ENCODE results near the gene CLRN3.

The CLRN3 gene

DNA sequence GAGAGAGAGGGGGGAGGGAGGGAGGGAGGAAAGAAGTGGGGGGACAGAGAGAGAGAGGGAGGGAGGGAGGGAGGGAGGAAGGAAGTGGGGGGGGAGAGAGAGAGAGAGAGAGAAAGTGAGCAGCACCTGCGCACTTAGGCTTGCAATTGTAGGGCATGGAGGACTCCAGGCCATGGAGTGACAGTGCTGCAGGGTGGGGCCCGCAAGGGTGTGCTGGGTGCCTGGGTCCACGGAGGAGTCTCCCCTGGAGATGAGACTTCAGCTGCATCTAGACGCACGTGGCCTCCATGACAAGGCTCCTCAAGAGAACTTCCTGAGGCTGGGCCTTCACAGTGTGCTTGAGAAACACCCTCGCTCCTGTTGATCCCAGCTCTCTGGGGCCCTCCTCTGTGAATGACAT is 44.5 kb downstream of the CLRN3 start:
- DNase-seq (ENCODE audit: low spot score): no peak

DNA sequence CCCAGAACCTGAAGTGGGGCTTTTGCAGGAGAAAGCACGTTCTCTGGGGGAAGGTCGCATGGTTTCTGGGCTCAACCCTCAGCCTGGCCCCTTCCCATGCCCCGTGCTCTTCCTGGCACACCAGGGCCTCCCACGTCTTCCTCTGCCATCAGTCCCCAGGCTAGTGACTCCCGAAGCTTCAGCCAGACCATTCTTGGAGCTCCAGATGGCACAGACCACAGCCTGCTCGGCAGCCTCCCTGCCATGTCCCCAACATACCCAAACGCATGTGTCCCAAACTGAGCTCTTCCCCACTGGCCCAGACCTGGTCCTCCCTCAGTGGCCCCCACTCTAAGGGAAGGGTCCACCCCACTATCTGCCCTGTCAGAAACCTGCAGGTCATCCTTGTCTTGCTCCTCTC is 47.0 kb downstream of the CLRN3 start:
- no peak for DNase-seq (ENCODE audit: low spot score)

DNA sequence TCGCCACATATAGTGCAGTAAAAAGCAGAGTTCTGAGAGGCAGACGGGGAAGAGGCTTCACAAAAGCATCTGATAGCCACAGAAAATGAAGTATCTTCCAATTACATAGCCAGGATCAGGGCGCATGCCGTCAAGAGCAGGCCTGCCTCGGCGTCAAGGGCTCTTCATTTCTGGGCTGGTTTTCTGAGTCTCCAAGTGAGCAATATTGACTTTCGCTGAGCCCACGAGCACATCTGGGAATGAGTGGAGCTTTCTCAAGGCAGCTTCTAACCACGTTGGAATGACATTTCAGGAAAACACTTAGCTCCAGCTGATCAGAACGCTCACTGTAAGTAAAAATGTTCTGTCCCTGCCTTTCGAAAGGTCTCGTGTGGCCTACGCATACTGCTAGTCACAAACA is 51.9 kb downstream of the CLRN3 start:
- no peak for DNase-seq (ENCODE audit: low spot score)

DNA sequence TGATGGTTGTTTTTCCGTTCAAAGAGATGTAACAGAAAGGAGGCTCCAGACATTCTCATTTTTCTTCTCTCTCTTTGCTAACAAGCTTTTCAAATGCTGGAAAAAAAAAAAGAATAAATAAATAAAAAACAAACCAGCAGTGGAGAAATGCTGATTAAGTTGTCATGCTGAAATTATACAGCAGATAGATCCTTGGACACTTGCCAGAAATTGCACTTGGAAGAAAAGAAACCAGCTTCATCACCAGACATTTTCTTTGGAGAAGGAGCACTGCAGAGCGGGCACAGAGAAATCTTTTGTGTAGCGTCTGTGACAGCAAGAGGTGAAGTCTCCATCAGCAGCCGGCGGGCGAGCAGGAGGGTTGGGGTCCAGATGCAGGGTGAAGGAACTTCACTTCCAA is 55.8 kb downstream of the CLRN3 start:
- DNase-seq (ENCODE audit: low spot score): no peak

DNA sequence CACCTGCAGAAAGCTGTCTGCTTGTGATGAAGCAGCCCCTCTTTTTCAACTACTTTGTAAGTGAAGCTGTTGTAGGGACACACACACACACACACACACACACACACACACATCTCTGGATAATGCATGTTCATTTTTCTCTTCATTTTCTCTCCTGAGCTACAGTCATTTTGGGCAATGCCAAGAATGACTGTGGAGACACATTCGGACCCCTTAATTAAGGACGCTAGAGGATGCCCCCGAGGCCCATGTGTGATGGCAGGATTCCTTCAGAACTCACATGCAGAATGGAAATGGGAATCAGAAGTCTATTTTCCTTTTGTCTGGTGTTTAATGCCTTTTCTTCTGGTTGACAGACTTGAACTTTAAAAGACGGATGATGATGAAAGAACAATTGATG is 56.6 kb downstream of the CLRN3 start:
- no peak for DNase-seq (ENCODE audit: low spot score)

DNA sequence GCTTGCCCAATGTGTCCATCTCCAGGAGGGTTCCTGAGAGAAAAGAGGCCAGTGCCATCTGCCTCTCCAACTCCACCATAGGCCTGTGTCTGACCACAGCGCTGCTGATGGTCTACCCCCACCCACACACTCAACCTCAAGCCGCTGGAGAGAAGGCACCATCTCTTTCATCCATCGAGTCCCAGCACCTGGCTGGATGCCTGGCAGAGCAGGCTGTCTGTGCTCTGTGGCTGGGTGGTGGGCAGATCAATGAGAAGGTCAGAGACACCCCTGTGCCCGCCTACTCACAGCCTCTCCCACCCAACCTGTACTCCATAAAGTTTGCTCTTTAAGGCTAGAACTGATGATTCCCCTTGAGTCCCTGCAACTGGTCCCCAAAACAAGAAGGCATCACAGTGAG is 58.0 kb downstream of the CLRN3 start:
- no peak for DNase-seq (ENCODE audit: low spot score)

DNA sequence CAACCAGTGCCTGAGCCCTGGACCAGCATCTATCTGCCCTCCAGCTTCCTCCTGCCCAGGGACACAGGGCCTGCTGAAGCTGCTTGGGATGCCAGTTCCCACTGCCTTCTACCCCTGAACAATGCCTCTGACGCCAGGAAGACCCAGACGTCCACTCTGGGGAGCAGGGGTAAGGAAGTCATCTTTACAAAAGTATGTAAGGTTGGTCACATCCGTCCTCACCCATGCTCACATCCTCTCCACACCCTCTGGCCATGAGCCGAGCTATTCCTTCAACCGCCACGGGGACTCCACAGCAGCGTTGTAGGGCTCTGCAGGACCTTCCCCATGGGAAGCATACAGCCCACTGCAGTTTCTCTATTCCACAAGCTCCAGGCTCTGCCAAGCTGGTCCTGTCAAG is 58.5 kb downstream of the CLRN3 start:
- DNase-seq (ENCODE audit: low spot score): no peak

DNA sequence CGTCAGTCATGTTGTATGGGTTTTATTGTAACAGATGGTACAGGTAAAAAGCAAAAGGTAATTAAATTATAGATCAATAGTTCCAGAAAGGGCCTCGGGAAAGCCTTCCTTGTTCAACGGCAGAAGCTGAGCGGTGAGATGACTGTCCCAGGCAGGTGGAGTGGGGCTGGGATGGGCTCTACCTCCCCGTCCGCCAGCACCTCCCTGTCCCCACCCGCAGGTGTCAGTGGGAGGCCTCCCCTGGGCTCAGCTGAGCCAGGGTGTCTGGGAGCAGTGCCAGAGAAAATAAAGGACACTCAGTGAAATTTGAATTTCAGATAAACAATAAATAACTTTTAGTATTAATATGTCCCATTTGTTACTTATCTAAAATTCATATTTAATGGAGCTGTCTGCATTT is 58.9 kb downstream of the CLRN3 start:
- no peak for DNase-seq (ENCODE audit: low spot score)

DNA sequence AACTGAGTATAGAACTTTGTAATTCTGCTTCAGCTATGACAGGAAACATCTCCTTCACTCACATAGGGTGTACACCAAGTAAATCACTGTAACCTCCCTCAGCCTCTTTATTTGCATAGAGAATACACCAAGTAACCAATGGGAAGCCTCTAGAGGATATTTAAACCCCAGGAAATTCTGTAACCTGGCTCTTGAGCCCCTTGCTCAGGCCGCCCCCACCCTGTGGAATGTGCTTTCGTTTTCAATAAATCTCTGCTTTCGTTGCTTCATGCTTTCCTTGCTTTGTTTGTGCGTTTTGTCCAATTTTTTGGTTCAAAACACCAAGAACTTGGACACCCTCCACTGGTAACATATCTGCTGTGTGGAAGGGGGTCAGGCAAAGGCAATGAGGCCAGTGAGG is 60.2 kb downstream of the CLRN3 start:
- no peak for DNase-seq (ENCODE audit: low spot score)

DNA sequence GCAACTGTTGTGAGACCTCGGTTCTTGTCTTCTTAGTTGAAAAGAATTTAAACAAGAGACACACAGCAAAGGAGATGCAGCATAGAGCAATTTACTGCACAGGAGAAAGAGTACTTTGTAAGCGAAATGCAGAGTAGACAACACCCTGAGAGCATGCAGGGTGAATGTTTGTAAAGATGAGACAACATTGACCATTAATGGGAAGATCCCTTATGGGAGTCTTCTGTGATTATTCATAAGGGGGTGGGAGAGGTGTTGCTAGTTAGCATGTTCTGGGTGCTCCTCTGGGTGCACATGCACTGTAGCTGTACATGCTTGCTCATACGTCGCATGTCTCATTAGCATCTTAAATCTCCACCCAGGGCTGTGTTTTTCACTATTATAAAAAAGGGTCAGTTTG is 62.3 kb downstream of the CLRN3 start:
- no peak for DNase-seq (ENCODE audit: low spot score)
